ENCODE data around the gene CLDN7.

Gene CLDN7

GRCh38 chr17:7237761-7238419 is 24.4 kb downstream of the CLDN7 start:
- Mint-ChIP-seq H3K4me1 (ENCODE audit: low read depth) (peaks cover 66% of the 10 kb centered on the region), H3K27me3 (no peaks in the 10 kb centered on the region), H3K27ac (peak overlapping the region; percentile 65), H3K9me3 (ENCODE audit: low read depth) (no peaks in the 10 kb centered on the region), H3K4me3 (peak overlapping the region; percentile 97), H3K36me3 (peaks cover 2% of the 10 kb centered on the region)

GRCh38 chr17:7237266-7237760 is 25.0 kb downstream of the CLDN7 start:
- no peaks in the 10 kb centered on the region for H3K9me3 Mint-ChIP-seq (ENCODE audit: low read depth)
- peaks cover 66% of the 10 kb centered on the region for H3K4me1 Mint-ChIP-seq (ENCODE audit: low read depth)
- H3K27ac Mint-ChIP-seq = peak overlapping the region; percentile 65
- H3K27me3 Mint-ChIP-seq = no peaks in the 10 kb centered on the region
- peak overlapping the region; percentile 97 for H3K4me3 Mint-ChIP-seq
- H3K36me3 Mint-ChIP-seq = peaks cover 2% of the 10 kb centered on the region

DNA sequence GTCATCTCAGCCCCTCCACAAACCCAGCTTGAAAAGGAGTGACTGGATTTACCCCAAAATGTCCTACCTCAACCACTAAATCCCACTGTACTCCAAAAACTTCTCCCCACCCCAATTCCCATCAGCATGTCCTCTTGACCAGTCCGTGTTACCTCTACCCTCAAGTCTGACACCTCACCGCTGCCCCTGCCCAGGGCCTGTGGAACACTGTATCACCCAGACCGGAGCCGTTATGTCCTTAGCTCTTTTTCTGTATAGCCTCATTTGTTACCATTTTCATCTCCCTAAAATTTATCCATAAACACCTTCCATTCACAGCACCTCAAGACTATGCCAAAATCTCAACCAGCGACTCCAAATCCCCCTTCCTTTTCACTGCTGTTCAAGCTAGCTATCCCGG is 25.5 kb downstream of the CLDN7 start:
- Mint-ChIP-seq H3K4me3 (peak overlapping the region; percentile 97), H3K36me3 (peaks cover 5% of the 10 kb centered on the region), H3K27ac (peak overlapping the region; percentile 65), H3K27me3 (no peaks in the 10 kb centered on the region), H3K4me1 (ENCODE audit: low read depth) (peaks cover 67% of the 10 kb centered on the region), H3K9me3 (ENCODE audit: low read depth) (no peaks in the 10 kb centered on the region)

- no peaks in the 10 kb centered on the region for H3K9me3 Mint-ChIP-seq (ENCODE audit: low read depth)
- peaks cover 5% of the 10 kb centered on the region for H3K36me3 Mint-ChIP-seq
- peak overlapping the region; percentile 65 for H3K27ac Mint-ChIP-seq
- H3K27me3 Mint-ChIP-seq = no peaks in the 10 kb centered on the region
- peak overlapping the region; percentile 96 for H3K4me3 Mint-ChIP-seq
- H3K4me1 Mint-ChIP-seq (ENCODE audit: low read depth) = peaks cover 60% of the 10 kb centered on the region
These were observed 26.3 kb downstream of the CLDN7 start for GRCh38 chr17:7235693-7236665.

DNA sequence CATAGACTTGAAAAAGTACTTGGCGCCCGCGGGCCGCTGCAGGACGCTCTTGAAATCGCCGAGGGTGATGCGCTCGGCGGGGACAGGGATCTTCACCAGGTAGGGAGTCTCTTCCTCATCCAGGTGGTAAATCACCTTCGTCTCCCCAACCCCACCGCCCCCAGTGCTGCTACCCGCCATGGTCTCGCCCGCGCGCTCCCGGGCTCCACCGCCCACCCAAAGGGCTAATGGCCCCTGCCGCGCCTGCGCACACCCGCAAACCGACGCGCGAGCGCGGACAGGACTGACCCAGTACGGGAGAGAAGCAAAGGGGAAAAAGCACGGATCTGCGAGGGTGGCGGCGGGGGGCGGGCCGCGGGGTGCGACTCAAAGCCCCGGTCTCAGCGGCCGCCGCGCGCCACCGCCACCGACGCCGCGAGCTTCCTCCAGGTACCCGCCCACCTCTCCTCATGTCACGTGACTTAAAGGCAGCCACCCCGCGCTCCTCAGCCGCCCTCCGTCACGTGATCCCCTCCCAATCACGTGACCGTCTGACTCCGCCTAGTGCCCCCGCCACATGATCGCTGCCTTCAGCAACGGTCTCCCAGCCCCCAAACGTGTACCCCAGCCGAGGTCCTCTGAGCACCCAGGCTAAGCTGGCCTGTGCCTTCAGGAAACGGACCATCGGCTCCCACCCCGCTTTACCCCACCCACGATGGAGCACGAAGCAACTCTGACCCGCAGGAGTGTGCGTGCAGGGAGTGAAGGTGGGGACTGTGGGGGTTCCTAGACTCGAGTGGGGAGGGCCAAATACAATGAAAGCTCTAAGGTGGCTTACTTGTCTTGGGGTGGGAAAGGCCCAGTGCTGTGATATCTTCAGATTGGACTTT is 28.0 kb downstream of the CLDN7 start, which contains the start of gene DVL2:
DVL2 (minus strand) TSS at position 435 of the 869 bp plus-strand sequence; CDS start at position 180, 255 bp downstream.
- Mint-ChIP-seq H3K36me3 (peaks cover 5% of the 10 kb centered on the region), H3K4me1 (ENCODE audit: low read depth) (peaks cover 49% of the 10 kb centered on the region), H3K9me3 (ENCODE audit: low read depth) (no peaks in the 10 kb centered on the region), H3K4me3 (peak within 1 kb of the TSS; percentile 96), H3K27me3 (no peaks in the 10 kb centered on the region), H3K27ac (peak within 1 kb of the TSS; percentile 95)

DNA sequence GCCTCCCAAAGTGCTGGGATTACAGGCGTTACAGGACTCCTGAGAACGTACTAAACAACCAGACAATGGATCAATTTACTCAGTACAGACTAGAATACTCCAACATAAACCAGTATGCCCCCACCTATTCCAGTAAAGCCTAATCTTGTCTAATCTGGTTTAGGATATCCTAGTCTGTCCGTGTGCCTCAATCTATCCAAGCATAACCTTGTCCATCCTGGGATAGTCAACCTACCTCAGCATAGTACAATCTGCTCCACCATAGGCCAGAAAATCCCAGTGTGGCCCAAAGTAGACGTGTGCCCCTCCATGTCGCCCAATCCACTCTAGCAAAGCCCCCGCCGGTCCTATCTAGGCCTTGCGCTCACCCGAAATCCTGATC is 28.6 kb downstream of the CLDN7 start:
- peaks cover 5% of the 10 kb centered on the region for H3K36me3 Mint-ChIP-seq
- no peaks in the 10 kb centered on the region for H3K9me3 Mint-ChIP-seq (ENCODE audit: low read depth)
- peak overlapping the region; percentile 95 for H3K27ac Mint-ChIP-seq
- H3K4me1 Mint-ChIP-seq (ENCODE audit: low read depth) = peaks cover 49% of the 10 kb centered on the region
- no peaks in the 10 kb centered on the region for H3K27me3 Mint-ChIP-seq
- H3K4me3 Mint-ChIP-seq = peak overlapping the region; percentile 96

DNA sequence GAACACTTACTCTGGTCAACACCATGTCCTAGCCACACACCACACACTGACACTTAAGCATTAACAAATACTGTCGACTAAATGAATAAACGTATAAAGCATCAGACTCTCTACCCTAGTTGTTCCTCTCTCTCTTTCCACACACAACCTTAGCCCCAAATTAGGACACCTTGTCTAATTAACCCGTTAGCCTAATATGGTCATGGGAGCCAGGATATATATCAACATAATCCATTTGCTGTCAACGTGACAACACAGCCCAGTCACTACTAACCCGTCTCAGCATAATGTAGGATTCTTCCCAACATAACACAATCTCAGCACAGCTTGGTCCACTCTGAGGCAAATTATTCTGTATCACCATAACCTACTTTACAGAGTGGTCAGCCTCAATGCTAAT is 30.2 kb downstream of the CLDN7 start:
- Mint-ChIP-seq H3K27ac (no peak overlapping the region), H3K27me3 (no peaks in the 10 kb centered on the region), H3K4me3 (peak overlapping the region; percentile 76), H3K9me3 (ENCODE audit: low read depth) (no peaks in the 10 kb centered on the region), H3K36me3 (peaks cover 9% of the 10 kb centered on the region), H3K4me1 (ENCODE audit: low read depth) (peaks cover 50% of the 10 kb centered on the region)

DNA sequence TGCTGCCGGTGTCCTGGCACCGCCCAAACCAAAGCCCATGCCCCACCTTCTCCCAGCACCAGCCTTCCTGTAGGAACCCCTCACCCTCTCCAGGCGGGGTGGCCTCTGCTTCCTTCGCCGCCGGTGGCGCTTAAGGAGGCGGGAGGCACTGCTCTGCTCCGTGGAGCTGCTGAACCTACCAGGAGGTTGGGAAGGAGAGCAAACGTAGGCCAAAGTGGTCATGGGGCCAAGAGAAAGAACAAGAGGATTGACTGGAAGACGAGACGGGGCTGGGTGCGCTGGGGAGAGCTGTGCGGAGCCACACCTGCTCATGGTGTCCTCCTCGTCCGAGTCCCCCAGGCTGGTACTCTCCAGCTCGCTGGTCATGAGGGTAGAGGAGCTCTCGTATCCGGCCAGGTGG is 32.8 kb downstream of the CLDN7 start:
- H3K27ac Mint-ChIP-seq = no peak overlapping the region
- peaks cover 7% of the 10 kb centered on the region for H3K36me3 Mint-ChIP-seq
- no peak overlapping the region for H3K4me3 Mint-ChIP-seq
- H3K9me3 Mint-ChIP-seq (ENCODE audit: low read depth) = no peaks in the 10 kb centered on the region
- no peaks in the 10 kb centered on the region for H3K27me3 Mint-ChIP-seq
- H3K4me1 Mint-ChIP-seq (ENCODE audit: low read depth) = peaks cover 26% of the 10 kb centered on the region

- Mint-ChIP-seq H3K36me3 (peaks cover 7% of the 10 kb centered on the region), H3K27ac (no peak overlapping the region), H3K27me3 (no peaks in the 10 kb centered on the region), H3K4me3 (no peak overlapping the region), H3K9me3 (ENCODE audit: low read depth) (no peaks in the 10 kb centered on the region), H3K4me1 (ENCODE audit: low read depth) (peaks cover 24% of the 10 kb centered on the region)
These were observed 33.4 kb downstream of the CLDN7 start for GRCh38 chr17:7228920-7229319.

- no peaks in the 10 kb centered on the region for H3K9me3 Mint-ChIP-seq (ENCODE audit: low read depth)
- H3K27ac Mint-ChIP-seq = no peak overlapping the region
- peaks cover 15% of the 10 kb centered on the region for H3K4me1 Mint-ChIP-seq (ENCODE audit: low read depth)
- peaks cover 8% of the 10 kb centered on the region for H3K36me3 Mint-ChIP-seq
- H3K4me3 Mint-ChIP-seq = no peak overlapping the region
- H3K27me3 Mint-ChIP-seq = no peaks in the 10 kb centered on the region
These were observed 35.3 kb downstream of the CLDN7 start for GRCh38 chr17:7226721-7227710.

DNA sequence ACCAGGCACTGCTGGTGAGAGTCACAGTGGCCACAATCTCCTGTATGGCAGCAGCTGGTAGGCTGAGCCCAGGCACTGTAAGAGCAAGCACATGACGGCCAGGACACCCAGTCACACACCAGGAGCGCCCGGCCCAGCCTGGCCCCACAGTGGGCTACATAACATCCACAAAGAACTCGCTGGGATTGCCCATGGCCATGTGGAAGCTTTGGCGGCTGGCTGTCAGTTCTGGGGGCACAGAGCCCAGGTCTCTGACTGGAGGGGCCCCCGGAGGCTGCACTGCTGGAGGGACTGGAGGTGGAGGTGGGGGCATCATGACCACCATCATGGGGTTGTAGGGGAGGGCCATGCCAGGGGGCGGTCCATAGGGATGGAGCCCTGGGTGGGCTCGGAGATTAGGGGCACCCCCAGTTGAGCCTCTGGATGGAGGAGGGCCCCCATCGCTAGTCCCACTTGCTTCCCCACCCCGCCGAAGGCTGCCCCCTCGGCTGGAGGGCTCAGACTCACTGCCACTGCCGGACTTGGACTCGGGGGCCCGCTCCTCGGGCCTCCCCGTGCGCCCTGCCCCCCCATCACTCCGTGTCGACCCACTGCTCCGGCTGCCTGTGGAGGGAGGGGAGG is 36.5 kb downstream of the CLDN7 start:
- no peaks in the 10 kb centered on the region for H3K9me3 Mint-ChIP-seq (ENCODE audit: low read depth)
- no peak overlapping the region for H3K4me3 Mint-ChIP-seq
- no peaks in the 10 kb centered on the region for H3K27me3 Mint-ChIP-seq
- H3K4me1 Mint-ChIP-seq (ENCODE audit: low read depth) = peaks cover 16% of the 10 kb centered on the region
- no peak overlapping the region for H3K27ac Mint-ChIP-seq
- H3K36me3 Mint-ChIP-seq = peaks cover 7% of the 10 kb centered on the region

GRCh38 chr17:7224661-7225111 is 37.6 kb downstream of the CLDN7 start:
- H3K4me1 Mint-ChIP-seq (ENCODE audit: low read depth) = peaks cover 22% of the 10 kb centered on the region
- no peaks in the 10 kb centered on the region for H3K9me3 Mint-ChIP-seq (ENCODE audit: low read depth)
- no peaks in the 10 kb centered on the region for H3K27me3 Mint-ChIP-seq
- no peak overlapping the region for H3K4me3 Mint-ChIP-seq
- no peak overlapping the region for H3K27ac Mint-ChIP-seq
- peaks cover 7% of the 10 kb centered on the region for H3K36me3 Mint-ChIP-seq

DNA sequence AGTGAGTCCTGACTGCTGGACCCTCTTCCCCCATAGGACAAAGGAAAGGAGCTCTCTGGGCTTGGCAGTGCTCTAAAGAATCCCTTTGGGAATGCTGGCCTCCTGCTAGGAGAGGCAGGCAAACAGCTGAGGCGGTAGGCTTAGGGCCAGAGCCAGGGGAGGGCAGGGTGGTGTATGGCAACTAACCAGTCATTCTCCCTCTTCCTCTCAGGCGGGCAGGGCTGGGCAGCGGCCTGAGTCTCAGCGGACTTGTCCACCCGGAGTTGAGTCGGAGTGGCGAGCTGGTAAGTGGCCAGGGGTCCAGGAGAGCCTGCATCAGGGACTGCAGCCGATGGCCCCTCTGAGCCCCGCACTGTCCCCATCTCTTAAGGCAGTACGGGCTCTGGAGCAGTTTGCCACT is 38.2 kb downstream of the CLDN7 start:
- H3K4me1 Mint-ChIP-seq (ENCODE audit: low read depth) = peaks cover 28% of the 10 kb centered on the region
- H3K9me3 Mint-ChIP-seq (ENCODE audit: low read depth) = no peaks in the 10 kb centered on the region
- H3K27me3 Mint-ChIP-seq = no peaks in the 10 kb centered on the region
- H3K4me3 Mint-ChIP-seq = no peak overlapping the region
- H3K36me3 Mint-ChIP-seq = peaks cover 7% of the 10 kb centered on the region
- H3K27ac Mint-ChIP-seq = no peak overlapping the region

Measured in activated naive CD8-positive, alpha-beta T cell (primary cell).